Rectal smooth muscle tissue (tissue), 1 donor: ENCODE data around the gene PPAT.
"Not testable (repeated sequence)": the region's sequence is repeated elsewhere in the genome, so short reads cannot be mapped to it uniquely, and the experiment has no call there.

ENCODE experiments used
- H3K27ac ChIP-seq: one replicate; pipeline ENCODE4 v1.7.0; 2013; ENCODE audit warnings: low read depth, low read length, inconsistent platforms
- H3K27me3 ChIP-seq: one replicate; pipeline ENCODE4 v1.7.0; 2013; ENCODE audit warnings: low read length; ENCODE audit not compliant: control insufficient read depth, insufficient read depth
- H3K36me3 ChIP-seq: one replicate; pipeline ENCODE4 v1.7.0; 2013; ENCODE audit warnings: low read length; ENCODE audit not compliant: control insufficient read depth, insufficient read depth
- H3K4me1 ChIP-seq: one replicate; pipeline ENCODE4 v1.7.0; 2013; ENCODE audit warnings: low read length; ENCODE audit not compliant: control insufficient read depth, insufficient read depth
- H3K4me3 ChIP-seq: one replicate; pipeline ENCODE4 v1.7.0; 2013; ENCODE audit warnings: low read length
- H3K9ac ChIP-seq: one replicate; pipeline ENCODE4 v1.7.0; 2013; ENCODE audit warnings: low read length

Gene PPAT

GRCh38 chr4:56435140-56435926 lies at the start of gene PPAT:
TSS of gene PPAT (minus strand) at chr4:56435615. CDS start at chr4:56435477, 138 bp downstream.
- peaks cover 7% of the 10 kb centered on the region for H3K4me1 ChIP-seq
- H3K27ac ChIP-seq = peak within 1 kb of the TSS; percentile 93
- H3K27me3 ChIP-seq = no peaks in the 10 kb centered on the region
- H3K9ac ChIP-seq = peak within 1 kb of the TSS; percentile 80
- H3K36me3 ChIP-seq = no peaks in the 10 kb centered on the region
- H3K4me3 ChIP-seq = peak within 1 kb of the TSS; percentile 99

DNA sequence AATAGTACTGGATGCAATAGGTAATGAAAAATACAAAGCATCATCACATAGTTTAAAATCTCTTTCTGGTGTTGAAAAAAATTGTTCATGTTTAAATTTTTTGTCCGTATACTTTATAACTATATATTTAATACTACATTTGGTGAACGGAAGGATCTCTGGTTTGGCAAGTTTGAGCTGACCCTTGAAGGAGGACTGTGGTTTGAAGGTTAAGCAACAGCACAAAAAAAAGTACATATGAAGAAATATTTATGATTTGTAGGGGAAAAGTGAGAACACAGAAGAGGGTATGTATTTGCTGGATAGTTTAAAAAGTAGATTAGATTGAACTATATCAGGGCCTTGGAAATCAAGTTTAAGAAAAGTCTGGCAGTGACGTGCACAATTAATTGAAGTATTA lies 45.3 kb upstream of the PPAT start:
- Histone ChIP-seq H3K27ac (no peak overlapping the region), H3K36me3 (peaks cover 7% of the 10 kb centered on the region), H3K4me1 (no peaks in the 10 kb centered on the region)

GRCh38 chr4:56477192-56477702 lies 41.8 kb upstream of the PPAT start:
- H3K27me3 ChIP-seq = no peaks in the 10 kb centered on the region
- no peak overlapping the region for H3K27ac ChIP-seq
- H3K4me3 ChIP-seq = no peak overlapping the region
- peaks cover 16% of the 10 kb centered on the region for H3K36me3 ChIP-seq
- H3K4me1 ChIP-seq = no peaks in the 10 kb centered on the region
- H3K9ac ChIP-seq = no peak overlapping the region

More for the DNA sequence above, 45.3 kb upstream of the PPAT start:
- Histone ChIP-seq H3K4me3 (no peak overlapping the region), H3K9ac (no peak overlapping the region), H3K27me3 (no peaks in the 10 kb centered on the region)

GRCh38 chr4:56475917-56476316 lies 40.5 kb upstream of the PPAT start:
- Histone ChIP-seq H3K27ac (no peak overlapping the region), H3K36me3 (peaks cover 20% of the 10 kb centered on the region), H3K4me3 (no peak overlapping the region), H3K9ac (no peak overlapping the region), H3K27me3 (no peaks in the 10 kb centered on the region), H3K4me1 (no peaks in the 10 kb centered on the region)

- Histone ChIP-seq H3K9ac (no peak overlapping the region), H3K4me3 (no peak overlapping the region), H3K4me1 (peaks cover 19% of the 10 kb centered on the region), H3K27me3 (no peaks in the 10 kb centered on the region), H3K27ac (no peak overlapping the region), H3K36me3 (peaks cover 16% of the 10 kb centered on the region)
These were observed 34.2 kb upstream of the PPAT start for GRCh38 chr4:56469489-56470210.

DNA sequence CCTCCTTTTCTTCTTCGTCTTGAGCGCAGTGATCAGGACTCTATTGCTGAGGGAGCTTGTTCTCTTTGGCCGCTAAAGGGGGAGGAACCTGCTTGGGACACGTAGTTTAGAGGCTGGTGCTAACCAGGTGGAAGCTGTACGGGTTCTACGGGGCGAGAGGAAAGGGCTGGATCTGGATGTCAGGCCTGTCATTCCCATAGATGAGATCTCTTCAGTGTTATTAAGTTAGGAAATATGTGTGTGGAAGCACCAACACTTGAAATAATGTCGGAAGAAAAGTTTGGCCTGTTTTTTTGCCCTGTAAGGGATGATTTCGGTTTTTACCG lies 32.6 kb upstream of the PPAT start:
- Histone ChIP-seq H3K4me1 (peaks cover 19% of the 10 kb centered on the region), H3K36me3 (peaks cover 12% of the 10 kb centered on the region), H3K9ac (peak overlapping the region; percentile 29), H3K27me3 (no peaks in the 10 kb centered on the region), H3K27ac (peak overlapping the region; percentile 87), H3K4me3 (peak overlapping the region; percentile 78)

- peak within 1 kb of the TSS; percentile 87 for H3K27ac ChIP-seq
- H3K4me1 ChIP-seq = peaks cover 19% of the 10 kb centered on the region
- H3K4me3 ChIP-seq = peak within 1 kb of the TSS; percentile 78
- peaks cover 6% of the 10 kb centered on the region for H3K36me3 ChIP-seq
- H3K27me3 ChIP-seq = no peaks in the 10 kb centered on the region
- peak within 1 kb of the TSS; percentile 72 for H3K9ac ChIP-seq
These were observed 32.1 kb upstream of the PPAT start, which contains the start of gene SRP72 for GRCh38 chr4:56467284-56468096. TSS of gene SRP72 (plus strand) at chr4:56467617. CDS start at chr4:56467636, 19 bp downstream.

DNA sequence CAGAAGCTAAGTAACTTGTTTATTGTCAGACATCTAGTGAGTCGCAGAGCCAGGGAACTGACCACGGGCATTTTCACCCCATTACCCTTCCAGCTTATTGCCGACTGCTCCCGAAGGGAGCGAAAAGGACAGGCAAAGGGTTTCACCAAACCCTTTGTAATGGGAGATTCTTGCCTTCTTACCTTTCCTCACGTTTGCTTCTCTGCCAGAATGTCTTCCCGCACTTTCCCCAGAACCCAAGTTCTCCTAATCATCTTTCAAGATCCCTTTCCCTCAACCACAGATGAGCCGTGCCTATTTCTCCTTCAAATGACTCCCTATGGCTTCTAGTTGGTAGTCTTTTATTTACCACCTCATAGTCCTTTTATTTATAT lies 31.5 kb upstream of the PPAT start:
- H3K27ac ChIP-seq = peak overlapping the region; percentile 87
- peak overlapping the region; percentile 72 for H3K9ac ChIP-seq
- peaks cover 3% of the 10 kb centered on the region for H3K36me3 ChIP-seq
- H3K27me3 ChIP-seq = no peaks in the 10 kb centered on the region
- H3K4me1 ChIP-seq = peaks cover 19% of the 10 kb centered on the region
- peak overlapping the region; percentile 78 for H3K4me3 ChIP-seq

DNA sequence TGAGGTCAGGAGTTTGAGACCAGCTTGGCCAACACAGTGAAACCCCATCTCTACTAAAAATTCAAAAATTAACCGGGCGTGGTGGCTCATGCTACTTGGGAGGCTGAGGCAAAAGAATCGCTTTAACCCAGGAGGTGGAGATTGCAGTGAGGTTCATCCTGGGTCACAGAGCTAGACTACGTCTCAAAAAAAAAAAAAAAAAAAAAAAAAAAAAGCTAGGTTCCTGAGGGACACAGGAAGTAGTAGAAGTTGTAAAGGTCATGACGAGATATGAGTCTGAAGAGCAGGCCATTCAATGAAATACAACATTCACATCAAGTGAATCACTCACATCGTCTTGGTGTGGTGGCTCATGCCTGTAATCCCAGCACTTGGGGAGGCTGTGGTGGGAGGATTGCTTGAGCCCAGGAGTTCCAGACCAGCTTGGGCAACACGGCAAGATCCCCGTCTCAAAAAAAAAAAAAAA lies 30.9 kb upstream of the PPAT start:
- peak overlapping the region; percentile 87 for H3K27ac ChIP-seq
- peak overlapping the region; percentile 78 for H3K4me3 ChIP-seq
- not testable (repeated sequence) for H3K36me3 ChIP-seq, H3K27me3 ChIP-seq, H3K9ac ChIP-seq
- peaks cover 19% of the 10 kb centered on the region for H3K4me1 ChIP-seq

DNA sequence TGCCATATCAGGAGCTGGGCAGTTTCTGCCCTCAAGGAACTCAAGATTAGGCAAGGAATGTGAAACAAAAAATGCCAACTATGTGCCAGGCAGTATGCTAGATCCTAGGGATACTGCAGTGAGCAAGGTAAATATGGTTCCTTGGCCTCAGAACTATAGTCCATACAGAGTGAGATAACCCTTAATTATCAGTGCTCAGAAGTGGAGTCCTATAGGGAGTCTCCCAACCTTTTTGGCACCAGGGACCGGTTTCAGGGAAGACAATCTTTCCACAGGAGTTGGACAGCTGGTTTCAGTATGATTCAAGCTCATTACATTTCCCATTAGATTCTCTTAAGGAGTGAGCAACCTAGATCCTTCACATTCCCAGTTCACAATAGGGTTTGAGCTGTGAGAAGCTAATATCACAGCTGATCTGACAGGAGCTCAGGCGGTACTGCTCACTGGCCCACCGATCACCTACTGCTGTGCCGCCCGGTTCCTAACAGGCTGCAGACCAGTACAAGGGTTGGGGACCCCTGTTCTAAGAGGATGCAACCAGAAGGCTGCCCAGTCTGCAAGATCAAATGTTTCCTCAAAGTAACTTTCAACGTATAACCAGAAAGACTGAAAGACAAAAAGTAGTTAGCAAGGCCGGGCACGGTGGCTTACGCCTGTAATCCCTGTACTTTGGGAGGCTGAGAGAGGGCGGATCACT lies 30.3 kb upstream of the PPAT start:
- H3K36me3 ChIP-seq = no peaks in the 10 kb centered on the region
- H3K4me1 ChIP-seq = peaks cover 19% of the 10 kb centered on the region
- H3K27ac ChIP-seq = no peak overlapping the region
- no peak overlapping the region for H3K9ac ChIP-seq
- no peaks in the 10 kb centered on the region for H3K27me3 ChIP-seq
- peak overlapping the region; percentile 78 for H3K4me3 ChIP-seq

DNA sequence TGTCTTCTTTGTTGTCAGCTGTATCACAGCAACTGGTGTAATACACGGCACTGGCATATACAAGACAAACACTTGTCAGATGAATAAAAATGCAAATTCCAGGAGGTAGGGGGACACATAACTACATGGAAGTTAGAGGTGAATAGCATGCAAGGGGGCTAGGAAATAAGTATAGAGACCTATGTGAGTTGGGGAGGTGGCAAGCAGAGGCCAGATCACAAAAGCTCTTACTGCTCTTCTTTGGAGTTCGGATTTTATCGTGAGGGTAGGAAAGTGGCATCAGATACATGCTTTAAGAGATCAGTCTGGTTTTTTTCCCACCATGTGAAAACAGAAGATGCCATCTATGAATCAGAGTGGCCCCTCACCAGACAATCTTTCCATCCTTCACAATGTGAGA lies 29.2 kb upstream of the PPAT start:
- Histone ChIP-seq H3K36me3 (no peaks in the 10 kb centered on the region), H3K9ac (no peak overlapping the region), H3K4me3 (no peak overlapping the region), H3K27me3 (no peaks in the 10 kb centered on the region), H3K27ac (no peak overlapping the region), H3K4me1 (peaks cover 19% of the 10 kb centered on the region)
